Stimulated activated CD4-positive, alpha-beta T cell treated with anti-CD3 and anti-CD28 coated beads, Interleukin-4, amount 100 ng/mL, for 1 hour (primary cell): Measurements from ENCODE around the gene TRIP12.
"Not testable (repeated sequence)": the region's sequence is repeated elsewhere in the genome, so short reads cannot be mapped to it uniquely, and the experiment has no call there.

Source experiments
- DNase-seq: peaks from one replicate; pipeline ENCODE4 v3.0.0-alpha.2; 2020

The TRIP12 gene

GRCh38 chr2:229757462-229757861 is 164.3 kb downstream of the TRIP12 start:
- not testable (repeated sequence) for DNase-seq

GRCh38 chr2:229752970-229753729 is 168.7 kb downstream of the TRIP12 start:
- no peak for DNase-seq

DNA sequence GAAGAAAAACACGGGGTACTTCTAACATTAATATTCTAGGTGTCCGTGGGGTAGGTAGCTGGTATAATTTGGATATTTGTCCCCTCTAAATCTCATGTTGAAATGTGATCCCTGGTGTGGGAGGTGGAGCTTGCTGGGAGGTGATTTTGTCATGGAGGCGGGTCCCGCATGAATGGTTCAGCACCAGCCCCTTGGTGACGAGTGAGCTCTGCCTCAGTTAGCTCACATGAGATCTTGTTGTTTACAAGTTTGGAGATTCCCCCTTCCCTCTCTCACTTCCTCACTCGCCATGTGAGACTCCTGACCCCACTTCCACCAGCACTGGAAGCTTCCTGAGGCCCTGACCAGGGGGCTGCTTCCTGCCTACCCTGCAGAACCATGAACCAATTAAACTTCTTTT is 172.0 kb downstream of the TRIP12 start:
- no peak for DNase-seq

DNA sequence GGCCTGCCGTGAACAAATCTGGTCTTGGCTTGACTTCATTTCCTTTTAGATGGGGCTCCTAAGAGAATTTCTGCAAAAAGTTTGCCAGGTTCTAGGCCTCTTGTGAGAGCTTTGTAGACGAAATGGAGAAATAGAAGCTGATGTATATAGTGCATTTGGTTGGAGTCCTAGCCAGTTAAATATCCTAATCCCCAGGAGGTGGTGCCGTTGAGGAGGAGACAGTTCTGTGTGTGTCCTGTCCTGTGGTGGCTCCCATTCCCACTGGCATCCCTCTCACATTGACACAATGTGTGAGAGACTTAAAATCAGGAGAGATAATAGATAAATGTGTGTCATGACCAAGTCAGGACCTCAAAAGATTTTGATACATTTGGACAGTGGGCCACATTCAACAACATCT is 172.9 kb downstream of the TRIP12 start:
- no peak for DNase-seq

- DNase-seq: not testable (repeated sequence)
Measured at GRCh38 chr2:229742691-229743090, 179.1 kb downstream of the TRIP12 start.

- no peak for DNase-seq
Measured at GRCh38 chr2:229740279-229740678, 181.5 kb downstream of the TRIP12 start.

DNA sequence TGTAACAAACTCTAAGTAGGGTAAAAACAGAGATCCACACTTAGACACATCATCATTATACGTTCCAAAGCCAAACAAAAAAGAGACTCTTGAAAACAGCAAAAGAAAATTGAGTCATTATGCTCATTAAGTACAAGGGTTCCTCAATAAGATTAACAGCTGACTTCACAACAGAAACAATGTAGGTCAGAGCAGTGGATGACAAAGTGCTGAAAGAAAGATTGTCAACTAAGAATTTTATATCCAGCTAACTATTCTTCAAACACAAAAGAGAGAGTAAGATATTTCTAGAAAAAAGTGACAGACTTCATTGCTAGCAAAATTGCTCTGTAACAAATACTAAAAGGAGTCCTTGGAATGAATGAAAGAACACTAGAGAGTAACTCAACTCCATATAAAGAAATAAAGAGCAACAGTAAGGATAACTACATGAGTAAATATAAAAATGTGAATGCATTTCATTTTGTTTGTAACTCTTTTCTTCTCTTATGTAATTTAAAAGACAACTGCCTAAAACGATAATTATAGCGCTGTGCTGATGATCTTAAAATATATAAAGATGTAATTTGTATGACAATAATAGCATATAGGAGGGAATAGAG is 183.7 kb downstream of the TRIP12 start:
- DNase-seq: no peak

DNA sequence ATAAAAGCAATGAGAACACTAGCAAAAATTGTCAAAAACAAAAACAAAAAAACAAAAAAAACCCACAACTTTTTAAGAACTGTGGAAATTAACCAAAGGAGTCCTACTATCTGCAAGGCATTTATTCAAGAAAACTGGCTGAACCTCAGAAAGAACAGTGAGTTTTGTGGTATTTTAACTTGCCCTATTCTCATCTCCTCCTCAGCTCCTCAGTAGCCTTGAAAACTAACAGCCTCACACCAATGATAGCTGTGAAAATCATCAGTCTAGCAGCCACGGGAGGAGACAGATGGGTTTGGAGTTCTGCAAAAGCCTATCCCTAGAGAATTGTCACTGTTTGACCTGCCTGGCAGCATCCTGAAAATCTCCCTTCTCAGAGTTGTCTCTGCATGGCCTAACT is 187.4 kb downstream of the TRIP12 start:
- DNase-seq: no peak

DNA sequence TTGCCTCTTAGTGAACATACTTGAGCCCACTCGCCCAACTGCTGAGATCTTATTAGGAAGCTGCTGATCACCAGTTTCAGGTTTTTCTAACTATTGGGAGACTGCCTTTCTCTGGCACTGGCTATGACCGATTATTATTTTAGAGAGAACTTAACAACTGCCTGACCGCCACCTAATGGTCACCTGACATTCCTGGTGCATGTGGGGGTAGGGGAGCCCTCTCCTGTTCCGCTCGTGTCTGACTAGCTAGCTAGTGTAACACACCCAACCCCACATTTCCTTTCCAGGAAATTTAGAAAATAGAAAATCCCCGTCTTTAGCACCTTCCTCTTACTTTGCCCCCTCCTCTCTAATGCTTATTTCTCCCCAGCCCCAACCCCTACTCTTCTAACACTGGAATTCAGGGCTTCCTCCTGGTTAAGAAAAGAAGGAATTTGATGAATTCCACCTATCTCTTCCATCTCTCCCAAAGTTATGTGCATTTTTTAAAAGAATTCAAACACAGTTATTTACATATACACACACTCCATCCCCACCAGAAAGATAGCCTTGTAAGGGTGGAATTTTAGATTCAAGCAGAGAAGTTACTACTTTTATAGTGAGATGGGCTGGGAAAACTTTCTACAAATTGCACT is 188.1 kb downstream of the TRIP12 start:
- no peak for DNase-seq

GRCh38 chr2:229732897-229733296 is 188.9 kb downstream of the TRIP12 start:
- no peak for DNase-seq

GRCh38 chr2:229731916-229732315 is 189.9 kb downstream of the TRIP12 start:
- DNase-seq: no peak

- no peak for DNase-seq
Measured at GRCh38 chr2:229731363-229731762, 190.4 kb downstream of the TRIP12 start.

DNA sequence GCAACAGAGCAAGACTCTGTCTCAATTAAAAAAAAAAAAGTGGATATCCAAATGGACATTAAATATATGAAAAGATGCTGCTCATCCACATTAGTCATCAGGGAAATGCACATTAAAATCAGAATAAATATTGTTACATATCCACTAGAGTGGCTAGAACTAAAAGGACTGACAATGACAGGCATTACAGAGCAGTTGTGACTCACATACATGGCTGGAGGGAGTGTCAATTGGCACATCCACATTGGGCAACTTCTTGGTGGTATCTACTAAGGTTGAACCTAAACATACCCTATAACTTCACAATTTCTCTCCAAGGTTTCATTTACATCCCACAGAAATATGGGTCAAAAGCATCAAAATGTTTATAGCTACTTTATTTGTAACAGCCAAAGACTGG is 193.4 kb downstream of the TRIP12 start:
- no peak for DNase-seq

DNA sequence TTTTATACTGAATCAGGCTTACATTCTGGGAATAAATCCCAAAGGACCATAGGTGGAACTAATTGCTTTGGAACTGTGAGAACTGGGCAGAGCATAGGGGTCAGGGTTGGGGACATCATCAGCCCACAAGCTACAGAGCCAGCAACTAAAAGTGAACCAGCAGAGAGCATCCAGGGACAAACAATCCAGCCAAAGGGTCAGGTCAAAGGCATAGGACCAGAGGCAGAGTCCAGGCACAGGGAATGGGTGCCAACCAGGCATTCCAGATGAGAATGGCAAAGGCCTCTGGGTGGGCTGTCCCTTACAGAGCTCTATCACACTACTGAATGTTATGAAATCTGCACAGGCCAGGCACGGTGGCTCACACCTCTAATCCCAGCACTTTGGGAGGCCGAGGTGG is 195.2 kb downstream of the TRIP12 start:
- no peak for DNase-seq

- no peak for DNase-seq
Measured at GRCh38 chr2:229725716-229726574, 195.9 kb downstream of the TRIP12 start.

- not testable (repeated sequence) for DNase-seq
Measured at GRCh38 chr2:229723192-229723591, 198.6 kb downstream of the TRIP12 start.

DNA sequence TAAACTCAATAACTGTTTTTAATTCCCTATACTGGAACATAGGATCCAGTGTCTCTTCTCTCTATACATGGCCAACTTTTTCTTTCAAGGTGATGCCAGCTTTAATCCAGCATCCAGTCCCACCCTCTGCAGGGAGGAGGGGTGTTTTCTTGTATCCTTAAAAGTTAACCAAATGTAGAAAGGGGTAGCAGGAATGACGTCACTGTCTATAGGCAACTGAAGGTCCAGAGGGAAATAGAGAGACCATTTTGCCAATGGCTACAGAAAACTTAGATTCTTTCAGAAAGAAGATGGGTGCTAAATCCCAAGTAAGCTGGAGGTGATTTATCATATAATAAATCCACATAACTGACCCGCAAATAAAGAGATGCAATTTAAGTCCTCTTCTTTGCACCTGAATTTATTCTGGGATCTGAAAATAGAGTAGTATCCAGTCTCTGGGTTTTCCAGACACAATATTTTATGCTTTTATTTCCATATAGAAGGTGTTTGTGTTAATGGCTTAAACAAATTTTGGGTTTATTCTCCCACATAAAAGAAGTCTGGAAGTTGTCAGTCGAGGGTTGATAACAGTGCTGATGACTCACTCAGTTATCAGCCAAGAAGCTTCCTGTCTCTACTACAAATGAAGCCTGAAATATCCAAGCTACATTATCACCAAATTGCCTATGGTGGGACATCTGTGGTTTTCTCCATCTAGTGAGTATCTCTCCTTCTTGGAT is 201.7 kb downstream of the TRIP12 start:
- DNase-seq: no peak

- DNase-seq: no peak
Measured at GRCh38 chr2:229718057-229718456, 203.8 kb downstream of the TRIP12 start.

- peak; percentile 25 for DNase-seq
Measured at GRCh38 chr2:229715895-229716507, 205.8 kb downstream of the TRIP12 start.

GRCh38 chr2:229714736-229715541 is 206.9 kb downstream of the TRIP12 start:
- DNase-seq: peak; percentile 26

DNA sequence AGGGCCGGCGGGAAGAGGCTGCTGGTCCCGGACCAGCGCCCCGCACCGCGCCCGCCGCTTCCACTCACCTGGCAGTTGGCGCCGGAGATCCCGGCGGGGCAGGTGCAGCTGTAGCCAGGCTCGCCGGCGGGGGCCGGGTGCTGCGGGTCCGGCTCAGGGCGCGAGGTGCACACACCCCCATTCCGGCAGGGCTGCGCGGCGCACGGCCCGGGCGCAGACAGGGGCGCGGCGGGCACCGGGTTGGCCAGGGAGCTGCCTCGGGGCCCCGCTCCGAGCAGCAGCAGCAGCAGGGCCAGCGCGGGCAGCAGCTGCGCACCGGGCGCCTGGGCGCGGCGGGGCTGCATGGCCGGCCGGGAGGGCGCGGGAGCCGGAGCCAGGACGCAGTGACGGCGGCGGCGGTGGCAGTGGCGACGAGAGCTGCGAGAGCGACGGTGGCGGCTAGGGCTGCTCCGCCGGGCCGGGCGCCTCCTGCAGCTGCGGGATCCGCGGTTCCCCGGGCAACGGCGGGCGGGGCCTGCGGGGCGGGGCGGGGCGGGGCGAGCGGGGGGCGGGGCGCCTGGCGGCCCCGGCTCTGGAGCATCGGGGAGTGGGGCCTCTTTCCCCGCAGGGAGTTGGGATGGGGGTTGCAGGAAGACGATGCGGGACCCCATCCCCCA is 207.6 kb downstream of the TRIP12 start, which contains the start of gene DNER:
DNER (minus strand) TSS at position 476 of the 656 bp plus-strand sequence; CDS start at position 344, 132 bp downstream.
- peak; percentile 54 for DNase-seq
